IPS-18c (cell line): Measurements from ENCODE around the gene IRF4.

Experiments
- H3K4me3 ChIP-seq: 2 replicates; pipeline ENCODE4 v1.7.0; 2013; ENCODE audit warnings: low read depth, mild to moderate bottlenecking, low read length, moderate library complexity; ENCODE audit not compliant: insufficient read depth
- H3K9me3 ChIP-seq: one replicate; pipeline ENCODE4 v1.6.1; 2013; ENCODE audit warnings: mild to moderate bottlenecking, low read length, moderate library complexity; ENCODE audit not compliant: control insufficient read depth, insufficient read depth

The IRF4 gene

GRCh38 chr6:401239-401993 is 9.9 kb downstream of the IRF4 start:
- Histone ChIP-seq H3K9me3 (no peaks in the 10 kb centered on the region), H3K4me3 (no peak overlapping the region)

- Histone ChIP-seq H3K9me3 (no peaks in the 10 kb centered on the region), H3K4me3 (no peak overlapping the region)
Measured at GRCh38 chr6:401994-402640, 10.6 kb downstream of the IRF4 start.

GRCh38 chr6:402901-403658 is 11.5 kb downstream of the IRF4 start:
- H3K4me3 ChIP-seq, result no peak overlapping the region
- H3K9me3 ChIP-seq, result no peaks in the 10 kb centered on the region

DNA sequence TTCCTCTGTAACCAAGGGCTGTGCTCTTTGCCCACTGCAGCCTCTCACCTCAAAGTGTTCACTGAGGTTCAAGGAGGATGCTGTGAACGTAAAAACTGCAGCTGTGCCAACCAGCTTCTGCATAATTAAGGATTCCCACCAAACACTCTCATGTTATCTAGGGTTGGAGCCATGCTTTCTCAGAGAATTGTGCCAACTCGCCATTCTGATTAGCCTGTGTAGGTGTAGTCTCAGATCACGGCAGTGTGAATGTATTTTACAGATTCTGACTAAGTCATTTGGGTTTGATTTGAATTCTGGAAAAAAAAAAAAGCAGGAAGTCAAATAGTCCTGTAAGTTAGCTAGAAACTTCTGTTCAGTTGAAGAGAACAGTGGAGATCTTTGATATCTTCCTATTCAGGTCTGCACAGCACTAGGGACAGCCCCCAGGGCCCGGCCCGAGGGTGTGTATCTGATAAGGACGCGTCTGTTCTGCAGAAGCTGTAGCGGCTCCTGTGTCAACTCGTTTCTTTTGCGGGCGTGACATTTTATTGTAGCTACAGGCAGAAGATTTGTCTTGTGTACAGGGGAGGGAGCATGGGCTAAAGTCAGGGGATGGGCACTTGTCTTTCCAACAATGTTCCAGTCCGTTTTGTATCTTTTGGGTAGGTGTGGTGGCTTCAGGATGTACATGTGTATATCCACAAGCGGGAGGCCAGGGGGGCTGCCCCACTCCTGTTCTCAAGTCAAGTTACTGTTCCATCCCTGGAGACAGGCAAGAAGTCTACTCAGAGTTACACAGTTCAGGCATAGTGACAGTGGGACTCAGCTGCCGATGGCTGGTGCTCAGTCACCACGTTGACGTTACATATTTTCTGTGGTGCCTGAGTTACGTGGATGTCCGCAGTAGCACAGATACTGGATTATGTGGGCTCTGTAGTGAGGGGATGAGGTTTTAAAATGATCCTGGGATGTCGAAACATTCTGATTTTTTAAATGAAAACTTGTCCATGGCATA is 12.4 kb downstream of the IRF4 start:
- Histone ChIP-seq H3K4me3 (no peak overlapping the region), H3K9me3 (no peaks in the 10 kb centered on the region)

GRCh38 chr6:404685-405423 is 13.3 kb downstream of the IRF4 start:
- H3K4me3 ChIP-seq, result no peak overlapping the region
- no peaks in the 10 kb centered on the region for H3K9me3 ChIP-seq

GRCh38 chr6:408148-408547 is 16.6 kb downstream of the IRF4 start:
- no peak overlapping the region for H3K4me3 ChIP-seq
- no peaks in the 10 kb centered on the region for H3K9me3 ChIP-seq

GRCh38 chr6:408599-409102 is 17.1 kb downstream of the IRF4 start:
- H3K9me3 ChIP-seq, result no peaks in the 10 kb centered on the region
- no peak overlapping the region for H3K4me3 ChIP-seq

DNA sequence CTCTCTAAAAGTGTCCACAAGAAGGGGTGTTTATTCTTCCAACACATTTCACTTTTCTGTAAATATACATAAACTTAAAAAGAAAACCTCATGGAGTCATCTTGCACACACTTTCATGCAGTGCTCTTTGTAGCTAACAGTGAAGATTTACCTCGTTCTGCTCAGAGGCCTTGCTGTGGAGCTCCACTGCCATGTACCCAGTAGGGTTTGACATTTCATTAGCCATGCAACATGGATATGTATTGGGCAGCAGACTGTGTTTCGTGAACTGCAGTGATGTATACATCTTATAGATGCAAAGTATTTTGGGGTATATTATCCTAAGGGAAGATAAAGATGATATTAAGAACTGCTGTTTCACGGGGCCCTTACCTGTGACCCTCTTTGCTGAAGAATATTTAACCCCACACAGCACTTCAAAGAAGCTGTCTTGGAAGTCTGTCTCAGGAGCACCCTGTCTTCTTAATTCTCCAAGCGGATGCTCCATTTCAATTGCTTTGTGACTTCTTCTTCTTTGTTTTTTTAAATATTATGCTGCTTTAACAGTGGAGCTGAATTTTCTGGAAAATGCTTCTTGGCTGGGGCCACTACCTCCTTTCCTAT is 17.9 kb downstream of the IRF4 start:
- Histone ChIP-seq H3K4me3 (no peak overlapping the region), H3K9me3 (peaks cover under 1% of the 10 kb centered on the region)

DNA sequence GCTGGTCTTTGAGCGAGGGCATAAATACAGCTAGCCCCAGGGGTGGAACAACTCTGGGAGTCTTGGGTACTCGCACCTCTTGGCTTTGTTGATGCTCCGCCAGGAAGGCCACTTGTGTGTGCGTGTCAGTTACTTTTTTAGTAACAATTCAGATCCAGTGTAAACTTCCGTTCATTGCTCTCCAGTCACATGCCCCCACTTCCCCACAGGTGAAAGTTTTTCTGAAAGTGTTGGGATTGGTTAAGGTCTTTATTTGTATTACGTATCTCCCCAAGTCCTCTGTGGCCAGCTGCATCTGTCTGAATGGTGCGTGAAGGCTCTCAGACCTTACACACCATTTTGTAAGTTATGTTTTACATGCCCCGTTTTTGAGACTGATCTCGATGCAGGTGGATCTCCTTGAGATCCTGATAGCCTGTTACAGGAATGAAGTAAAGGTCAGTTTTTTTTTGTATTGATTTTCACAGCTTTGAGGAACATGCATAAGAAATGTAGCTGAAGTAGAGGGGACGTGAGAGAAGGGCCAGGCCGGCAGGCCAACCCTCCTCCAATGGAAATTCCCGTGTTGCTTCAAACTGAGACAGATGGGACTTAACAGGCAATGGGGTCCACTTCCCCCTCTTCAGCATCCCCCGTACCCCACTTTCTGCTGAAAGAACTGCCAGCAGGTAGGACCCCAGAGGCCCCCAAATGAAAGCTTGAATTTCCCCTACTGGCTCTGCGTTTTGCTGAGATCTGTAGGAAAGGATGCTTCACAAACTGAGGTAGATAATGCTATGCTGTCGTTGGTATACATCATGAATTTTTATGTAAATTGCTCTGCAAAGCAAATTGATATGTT is 19.2 kb downstream of the IRF4 start:
- H3K9me3 ChIP-seq, result peaks cover 5% of the 10 kb centered on the region
- no peak overlapping the region for H3K4me3 ChIP-seq

DNA sequence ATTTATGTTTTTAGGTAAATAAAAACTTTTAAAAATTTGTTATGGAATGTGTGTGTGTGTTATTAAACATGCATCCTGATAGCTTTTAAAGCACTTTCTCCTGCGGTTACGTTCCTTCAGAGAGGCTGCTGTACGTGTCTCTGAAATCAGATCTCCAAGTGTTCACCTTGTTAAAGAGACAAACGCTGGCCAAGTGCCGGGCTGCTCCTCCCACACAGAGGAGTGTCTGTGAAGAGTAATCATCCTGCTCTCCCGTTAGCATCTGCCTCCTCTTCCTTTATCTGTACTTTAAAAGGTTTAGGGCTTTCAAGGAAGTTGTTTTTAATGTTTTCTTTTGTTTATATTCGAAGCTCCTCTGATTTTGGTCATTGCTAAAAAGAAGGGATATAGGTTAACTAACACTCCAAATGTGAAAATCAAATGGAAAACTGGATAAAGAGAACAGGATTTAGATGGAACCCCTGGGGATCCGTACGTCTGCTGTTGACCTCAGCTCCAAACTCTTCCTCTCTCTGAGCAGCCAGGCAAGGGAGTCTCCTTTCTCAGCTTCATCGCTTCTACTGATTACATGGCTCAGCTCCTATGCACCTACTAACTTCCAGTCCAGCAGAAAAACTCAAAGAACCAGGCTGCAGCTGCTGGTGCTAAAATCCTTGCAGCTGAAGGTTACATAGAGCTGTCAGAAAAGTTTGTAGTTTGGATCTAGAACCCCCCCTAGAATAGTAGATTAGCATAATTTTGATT is 20.0 kb downstream of the IRF4 start:
- peaks cover 5% of the 10 kb centered on the region for H3K9me3 ChIP-seq
- H3K4me3 ChIP-seq, result no peak overlapping the region

- no peak overlapping the region for H3K4me3 ChIP-seq
- peaks cover 5% of the 10 kb centered on the region for H3K9me3 ChIP-seq
Measured at GRCh38 chr6:412146-412886, 20.8 kb downstream of the IRF4 start.

GRCh38 chr6:414447-414846 is 22.9 kb downstream of the IRF4 start:
- H3K9me3 ChIP-seq, result peaks cover 5% of the 10 kb centered on the region
- no peak overlapping the region for H3K4me3 ChIP-seq

DNA sequence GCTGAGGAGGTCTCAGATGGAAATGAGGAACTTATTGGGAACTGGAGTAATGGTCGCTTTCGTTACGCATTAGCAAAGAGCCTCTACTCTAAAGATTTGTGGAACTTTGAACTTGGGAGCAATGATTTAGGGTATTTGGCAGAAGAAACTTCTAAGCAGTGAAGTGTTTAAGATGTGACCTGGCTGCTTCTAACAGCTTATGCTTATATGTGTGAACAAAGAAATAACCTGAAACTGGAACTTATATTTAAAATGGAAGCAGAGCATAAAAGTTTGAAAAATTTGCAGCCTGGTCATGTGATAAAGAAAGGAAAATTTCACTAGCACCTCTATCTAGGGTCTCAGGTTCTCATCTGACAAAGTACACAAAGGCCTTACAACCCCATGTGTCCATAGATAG is 23.5 kb downstream of the IRF4 start:
- peaks cover 5% of the 10 kb centered on the region for H3K9me3 ChIP-seq
- H3K4me3 ChIP-seq, result no peak overlapping the region

- Histone ChIP-seq H3K4me3 (no peak overlapping the region), H3K9me3 (no peaks in the 10 kb centered on the region)
Measured at GRCh38 chr6:421211-421610, 29.7 kb downstream of the IRF4 start.
